ENCODE measurements around the gene FBLN2.

- TF ChIP-seq, protein P1, sequence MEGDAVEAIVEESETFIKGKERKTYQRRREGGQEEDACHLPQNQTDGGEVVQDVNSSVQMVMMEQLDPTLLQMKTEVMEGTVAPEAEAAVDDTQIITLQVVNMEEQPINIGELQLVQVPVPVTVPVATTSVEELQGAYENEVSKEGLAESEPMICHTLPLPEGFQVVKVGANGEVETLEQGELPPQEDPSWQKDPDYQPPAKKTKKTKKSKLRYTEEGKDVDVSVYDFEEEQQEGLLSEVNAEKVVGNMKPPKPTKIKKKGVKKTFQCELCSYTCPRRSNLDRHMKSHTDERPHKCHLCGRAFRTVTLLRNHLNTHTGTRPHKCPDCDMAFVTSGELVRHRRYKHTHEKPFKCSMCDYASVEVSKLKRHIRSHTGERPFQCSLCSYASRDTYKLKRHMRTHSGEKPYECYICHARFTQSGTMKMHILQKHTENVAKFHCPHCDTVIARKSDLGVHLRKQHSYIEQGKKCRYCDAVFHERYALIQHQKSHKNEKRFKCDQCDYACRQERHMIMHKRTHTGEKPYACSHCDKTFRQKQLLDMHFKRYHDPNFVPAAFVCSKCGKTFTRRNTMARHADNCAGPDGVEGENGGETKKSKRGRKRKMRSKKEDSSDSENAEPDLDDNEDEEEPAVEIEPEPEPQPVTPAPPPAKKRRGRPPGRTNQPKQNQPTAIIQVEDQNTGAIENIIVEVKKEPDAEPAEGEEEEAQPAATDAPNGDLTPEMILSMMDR (conservative IDR thresholded peaks at IDR 0.05) = no peak
- no peak for TF ChIP-seq ZFX (IDR thresholded peaks at IDR 0.05)
These were observed 133.5 kb downstream of the FBLN2 start for GRCh38 chr3:13682331-13683013.
